K562 (cell line): ENCODE measurements around the gene ST7. TPM values are rescaled to one million over a fixed set of nuclear protein-coding genes. Genes with fewer than 3 reads are reported as not detected.

ENCODE experiments used
- ATAC-seq: fragments of 200-7000 bp; cut with Tn5 transposase; 3 replicates; pipeline ENCODE4 v1.9.1; 2020; ENCODE audit warnings: moderate library complexity
- BruUV-seq: library from RNA; stranded (reverse); fragments of 400-500 nt; replicated peaks from 2 replicates; lab custom pipeline; 2021; lab: Mats Ljungman, UMichigan
- CTCF ChIA-PET: fragments of 300-600 bp; formaldehyde crosslinking; extraction: SDS; loops from one replicate; lab custom pipeline; 2021; ENCODE audit warnings: low intra/inter-chr PET ratio; lab: Yijun Ruan, JAX
- POLR2A ChIA-PET: fragments of 300-600, 350-650 bp; sonication (Branson Sonifier 250); formaldehyde crosslinking; extraction: SDS; loops from one replicate; lab custom pipeline; 2021; ENCODE audit warnings: antibody characterized with exemption, inconsistent platforms; lab: Yijun Ruan, JAX
- DNase-seq, 4 experiments: peaks; one replicate each; pipeline versions ENCODE4 v3.0.0 to v3.0.0-alpha.2; 2011 to 2018; ENCODE audit warnings: low spot score in 3 of 4, mixed read lengths in 3 of 4; ENCODE audit errors: extremely low read depth in 1 of 4
- FAIRE-seq: peaks from 2 replicates; lab custom pipeline; 2011; peaks lifted over from hg19 to GRCh38; lab: Jason Lieb, UNC
- H2AFZ ChIP-seq: 2 replicates; pipeline ENCODE4 v1.6.0; 2011; ENCODE audit warnings: low read depth, low read length, control low read depth, inconsistent platforms
- H3K27ac ChIP-seq: fragments of 200-600 bp; 3 replicates; pipeline ENCODE4 v1.8.0; 2011; ENCODE audit warnings: low read depth, mild to moderate bottlenecking, control low read depth, inconsistent platforms, low read length, moderate library complexity, mixed read lengths; ENCODE audit errors: extremely low read depth
- H3K27me3 ChIP-seq, 2 experiments: fragments of 300-600 bp in 1 of 2; 2 replicates in 1 of 2; 3 replicates in 1 of 2; pipeline versions ENCODE4 v1.6.0 to v1.8.0; 2011; ENCODE audit warnings: inconsistent platforms in 2 of 2, low read length in 2 of 2, mild to moderate bottlenecking in 1 of 2, mixed read lengths in 1 of 2, moderate library complexity in 1 of 2; ENCODE audit not compliant: control insufficient read depth in 2 of 2, insufficient read depth in 2 of 2
- H3K36me3 ChIP-seq: fragments of 300-600 bp; 3 replicates; pipeline ENCODE4 v1.8.0; 2011; ENCODE audit warnings: mild to moderate bottlenecking, low read length, inconsistent platforms; ENCODE audit not compliant: control insufficient read depth, insufficient read depth
- H3K4me1 ChIP-seq, 2 experiments: fragments of 200-600 bp in 1 of 2; replicated peaks in 1 of 2; 2 replicates in 1 of 2; 3 replicates in 1 of 2; pipeline versions ENCODE4 v1.5.1 to v1.8.0; 2011; ENCODE audit warnings: inconsistent platforms in 2 of 2, low read length in 2 of 2, mild to moderate bottlenecking in 1 of 2, mixed read lengths in 1 of 2, moderate library complexity in 1 of 2; ENCODE audit not compliant: control insufficient read depth in 2 of 2, insufficient read depth in 2 of 2
- H3K4me2 ChIP-seq: 2 replicates; pipeline ENCODE4 v1.6.1; 2011; ENCODE audit warnings: low read length, control low read depth, inconsistent platforms, mixed read lengths; ENCODE audit not compliant: insufficient read depth
- H3K4me3 ChIP-seq: fragments of 200-600 bp; sonication (generic), shearing (Covaris generic); 2 replicates; pipeline ENCODE4 v1.5.1; 2016; ENCODE audit warnings: control low read depth, inconsistent platforms
- H3K79me2 ChIP-seq: fragments of 200-600 bp; 3 replicates; pipeline ENCODE4 v1.8.0; 2011; ENCODE audit warnings: low read length, inconsistent platforms; ENCODE audit not compliant: control insufficient read depth, insufficient read depth
- H3K9ac ChIP-seq, 2 experiments: 2 replicates each; pipeline versions ENCODE4 v1.6.0 to v1.6.1; 2011; ENCODE audit warnings: low read depth in 2 of 2, low read length in 2 of 2, control low read depth in 1 of 2, inconsistent platforms in 1 of 2, mild to moderate bottlenecking in 1 of 2, mixed read lengths in 1 of 2; ENCODE audit not compliant: insufficient read depth in 1 of 2
- H3K9me1 ChIP-seq: one replicate; pipeline ENCODE4 v1.6.0; 2011; ENCODE audit warnings: inconsistent platforms, mild to moderate bottlenecking, low read length, moderate library complexity; ENCODE audit not compliant: control insufficient read depth, insufficient read depth
- H3K9me3 ChIP-seq: replicated peaks from 2 replicates; pipeline ENCODE4 v1.5.1; 2011; ENCODE audit warnings: low read depth, low read length, inconsistent platforms; ENCODE audit not compliant: control insufficient read depth, insufficient read depth
- H4K20me1 ChIP-seq: replicated peaks from 2 replicates; pipeline ENCODE4 v1.6.1; 2011; ENCODE audit warnings: low read length, inconsistent platforms, mixed read lengths; ENCODE audit not compliant: control insufficient read depth, insufficient read depth
- ARID3A ChIP-seq: IDR thresholded peaks from 2 replicates; pipeline ENCODE4 v1.6.1; 2012; ENCODE audit warnings: low read depth, low read length, improper control_type of control experiment, borderline replicate concordance
- ATF6 ChIP-seq: sonication (generic); formaldehyde crosslinking; IDR thresholded peaks from 2 replicates; pipeline ENCODE4 v1.4.0; 2020; ENCODE audit warnings: mild to moderate bottlenecking, missing genetic modification reagents
- DPF2 ChIP-seq: fragments of 450-650 bp; IDR thresholded peaks from 2 replicates; pipeline ENCODE4 v1.6.1; 2016
- NR2F6 ChIP-seq: fragments of 450-650 bp; formaldehyde crosslinking; IDR thresholded peaks from 2 replicates; pipeline ENCODE4 v1.4.0; 2020; ENCODE audit warnings: mild to moderate bottlenecking
- RBM17 ChIP-seq: fragments of 200-400 bp; formaldehyde crosslinking; IDR thresholded peaks from 2 replicates; pipeline ENCODE4 v1.6.1; 2017; ENCODE audit warnings: low read depth, mild to moderate bottlenecking, low read length, borderline replicate concordance
- REST ChIP-seq, 2 experiments: fragments of 450-650 bp; formaldehyde crosslinking in 1 of 2; IDR thresholded peaks; 2 replicates each; pipeline versions ENCODE4 v1.4.0 to v1.6.1; 2014 to 2020; ENCODE audit warnings: mild to moderate bottlenecking in 2 of 2, borderline replicate concordance in 1 of 2, low read depth in 1 of 2
- ZNF696 ChIP-seq: fragments of 250-450 bp; sonication (Bioruptor Pico); conservative IDR thresholded peaks from 2 replicates; pipeline ENCODE4 v1.4.0; 2020; ENCODE audit warnings: mild to moderate bottlenecking, moderate library complexity
- WGBS: fragments of 100-300 bp; shearing (Covaris generic); methylation state at CpG from one replicate; pipeline ENCODE4 v1.1.6; 2016; ENCODE audit warnings: low coverage, mixed read lengths; ENCODE audit not compliant: insufficient coverage; ENCODE audit errors: missing lambda C conversion rate; 5-methylcytosine and 5-hydroxymethylcytosine counted together
- in situ Hi-C: fragments of 300-500 bp; cut with MboI; formaldehyde crosslinking; loops from 4 replicates; pipeline ENCODE4 v1.15.0; 2018; ENCODE audit warnings: inconsistent platforms, mixed read lengths
- intact Hi-C: fragments of 100-400 bp; cut with micrococcal nuclease; formaldehyde crosslinking; loops from 2 replicates; pipeline ENCODE4 v1.14.2; 2022
- polyA plus RNA-seq, 8 experiments: library from polyadenylated mRNA; depleted of rRNA in 4 of 8; stranded (reverse) in 5 of 8; unstranded in 3 of 8; fragments of >200 nt; fragmentation: Nextera tagmentation in 2 of 8; fragmentation: Illumina TruSeq in 1 of 8; extraction: Ambion mirVana in 2 of 8; extraction: Trizol in 1 of 8; gene quantifications; 2 replicates each; pipeline versions ENCODE4 v1.2.1 to v1.2.3, GENCODE V29; 2011 to 2014; ENCODE audit warnings: inconsistent platforms in 1 of 8, missing spikeins in 1 of 8
- total RNA-seq, 7 experiments: library from RNA; depleted of rRNA in 6 of 7; stranded (reverse); fragments of >200 nt in 6 of 7; fragmentation: Illumina TruSeq in 2 of 7; extraction: Trizol in 2 of 7; gene quantifications; 2 replicates each; pipeline versions ENCODE4 v1.2.1 to v1.2.3, GENCODE V29; 2011 to 2021; ENCODE audit warnings: low replicate concordance in 1 of 7

Gene ST7
- total and polyA plus RNA-seq, 9 of the 15 experiments (the other 6 are each of a cell fraction or from before 2014, with no cell fraction given), result 23.9 to 56.3 (median 36.9) TPM

GRCh38 chr7:117127585-117128168 lies 174.4 kb downstream of the ST7 start:
- H3K4me3 ChIP-seq, result no peak overlapping the region
- no peaks in the 10 kb centered on the region for H4K20me1 ChIP-seq
- H3K36me3 ChIP-seq, result peaks cover 27% of the 10 kb centered on the region; the same call in 2 of the 3 replicates
- H3K27ac ChIP-seq, result no peak overlapping the region
- peaks cover 0 to 15% of the 10 kb centered on the region in 2 experiments; a peak in 3 of 5 replicates for H3K4me1 ChIP-seq
- no peaks in the 10 kb centered on the region for H3K9me3 ChIP-seq
- no peaks in the 10 kb centered on the region for H3K9me1 ChIP-seq
- POLR2A ChIA-PET, result interaction anchor here (0.6 to 1.5 kb wide), 5 partner anchors 28 to 204 kb away, joined by 3 to 4 read pairs (median 3); no protein-coding TSS in a partner anchor
- no peak overlapping the region for H2AFZ ChIP-seq
- DNase-seq (peak; percentile 34 to 80 (median 55)), FAIRE-seq (peak; percentile 19), ATAC-seq (peak; percentile 79)
- no peaks in the 10 kb centered on the region for H3K79me2 ChIP-seq
- H3K4me2 ChIP-seq, result no peak overlapping the region
- BruUV-seq, result no TSS peak
- H3K9ac ChIP-seq, result no peak overlapping the region
- H3K27me3 ChIP-seq, result no peaks in the 10 kb centered on the region
- intact Hi-C loops (loop anchor here (1.0 to 10.0 kb wide), 6 partner anchors 139 to 953 kb away; no protein-coding TSS in a partner anchor), in situ Hi-C loops (loop anchor here (5.0 kb wide), 1 partner anchor 140 kb away; no protein-coding TSS in a partner anchor)
- WGBS, result 5% methylated on average over 2 of the region's 2 CpGs
- CTCF ChIA-PET, result interaction anchor here (0.6 to 5.2 kb wide), 5 partner anchors 10 to 197 kb away, joined by 3 to 54 read pairs (median 22); no protein-coding TSS in a partner anchor
- peak; percentile 73; the same call in 1 of the 2 replicates for TF ChIP-seq REST (IDR thresholded peaks at IDR 0.05; ENCODE audit: borderline replicate concordance)
- TF ChIP-seq REST (CRISPR knock-in tag; IDR thresholded peaks at IDR 0.05; ENCODE audit: low read depth), result no peak
- no peak for TF ChIP-seq ZNF696 (CRISPR knock-in tag)
- TF ChIP-seq NR2F6 (CRISPR knock-in tag), result no peak
- TF ChIP-seq RBM17, result no peak
- peak; percentile 89 for TF ChIP-seq ARID3A
- TF ChIP-seq DPF2, result no peak
- TF ChIP-seq ATF6 (CRISPR knock-in tag), result no peak
